ENCODE data around the gene FRY.
"Not testable (repeated sequence)": the region's sequence is repeated elsewhere in the genome, so short reads cannot be mapped to it uniquely, and the experiment has no call there.

FRY gene

DNA sequence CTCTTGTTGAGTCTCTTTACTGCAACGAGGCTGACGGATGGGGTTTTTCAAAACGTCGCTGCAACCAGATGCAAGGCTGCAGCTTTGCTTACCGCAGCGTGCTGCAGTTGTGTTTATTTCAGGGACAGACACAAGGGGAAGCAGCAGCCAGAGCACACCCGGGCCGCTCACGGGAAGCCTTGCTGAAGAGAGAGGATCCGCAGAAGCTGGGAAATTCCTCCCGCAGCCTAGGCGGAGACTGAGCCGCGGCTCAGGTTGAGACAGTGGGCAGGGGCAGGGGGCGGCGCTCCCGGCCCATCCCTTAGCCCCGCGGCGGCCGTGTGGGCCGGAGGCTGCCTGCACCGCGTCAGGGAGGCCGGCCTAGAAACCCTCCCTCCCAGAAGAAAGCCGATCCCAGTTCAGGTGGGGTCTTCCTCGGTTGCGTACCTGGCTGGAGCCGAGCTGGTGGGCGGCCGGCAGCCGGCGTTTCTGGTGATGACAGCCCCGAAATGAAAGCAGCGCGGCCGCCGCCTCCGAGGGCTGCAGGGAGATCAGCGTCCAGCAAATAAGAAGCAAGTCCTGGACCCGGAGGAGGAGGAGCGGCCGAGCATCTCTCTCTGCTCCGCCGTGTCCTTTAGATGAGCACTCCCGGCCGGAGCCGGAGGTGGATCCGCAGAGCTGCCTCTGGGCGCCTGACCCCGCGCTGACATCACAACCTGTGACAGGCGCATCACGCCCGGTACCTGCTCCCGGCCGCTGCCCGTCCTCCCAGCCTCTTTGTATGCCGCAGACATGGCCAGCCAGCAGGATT lies at the start of gene FRY:
TSS of gene FRY (plus strand) at position 750 of the 790 bp plus-strand sequence. CDS start at position 772, 22 bp downstream.
- DNase-seq (ENCODE audit: low read depth) = peak; percentile 11

DNA sequence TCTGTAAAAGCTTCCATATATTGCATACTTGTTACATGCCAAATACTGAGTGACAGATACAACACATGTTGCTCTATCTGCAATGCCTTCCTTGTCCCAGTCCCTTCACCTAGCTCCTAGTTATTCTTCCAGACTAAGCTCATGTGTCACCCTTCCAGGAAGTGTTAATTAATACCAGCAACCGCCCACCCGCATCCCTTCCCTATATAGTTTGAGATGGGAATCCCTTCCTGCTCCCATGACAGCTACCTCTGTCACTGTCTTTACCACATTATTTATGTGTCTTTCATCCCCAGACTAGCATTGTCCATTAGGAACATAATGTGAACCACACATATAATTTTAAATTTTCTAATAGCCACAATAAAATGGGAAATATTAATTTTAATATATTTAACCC lies 49.5 kb upstream of the FRY start:
- no peak for DNase-seq (ENCODE audit: low read depth)

DNA sequence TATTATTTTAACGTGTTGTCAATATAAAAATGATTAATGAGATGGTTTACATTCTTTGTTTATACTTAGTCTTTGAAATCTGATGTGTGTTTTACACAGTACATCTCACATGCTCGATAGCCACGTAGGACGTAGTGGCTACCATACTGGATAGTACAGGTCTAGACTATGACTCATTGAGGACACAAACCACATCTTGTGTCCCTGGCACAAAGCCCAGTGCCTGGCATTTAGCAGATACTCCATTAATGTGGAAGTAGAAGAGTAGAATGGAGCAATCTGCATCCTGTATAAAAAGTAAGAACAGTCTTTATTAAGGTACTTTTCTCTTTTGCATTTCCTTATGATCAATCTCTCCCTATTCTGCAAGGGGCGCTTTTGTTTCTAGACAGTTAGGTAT lies 49.0 kb upstream of the FRY start:
- DNase-seq (ENCODE audit: low read depth) = no peak

DNA sequence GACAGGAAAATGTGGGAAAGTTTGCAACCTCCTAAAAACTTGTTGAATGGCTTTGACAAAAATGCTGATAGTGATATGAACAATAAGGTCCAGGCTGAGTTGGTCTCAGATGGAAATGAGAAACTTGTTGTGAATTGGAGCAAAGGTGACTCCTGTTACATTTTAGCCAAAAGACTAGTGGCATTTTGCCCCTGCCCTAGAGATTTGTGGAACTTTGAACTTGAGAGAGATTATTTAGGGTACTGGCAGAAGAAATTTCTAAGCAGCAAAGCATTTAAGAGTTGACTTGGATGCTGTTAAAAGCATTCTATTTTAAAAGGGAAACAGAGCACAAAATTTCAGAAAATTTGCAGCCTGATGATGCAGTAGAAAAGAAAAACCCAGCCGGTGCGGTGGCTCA lies 47.9 kb upstream of the FRY start:
- DNase-seq (ENCODE audit: low read depth) = not testable (repeated sequence)

DNA sequence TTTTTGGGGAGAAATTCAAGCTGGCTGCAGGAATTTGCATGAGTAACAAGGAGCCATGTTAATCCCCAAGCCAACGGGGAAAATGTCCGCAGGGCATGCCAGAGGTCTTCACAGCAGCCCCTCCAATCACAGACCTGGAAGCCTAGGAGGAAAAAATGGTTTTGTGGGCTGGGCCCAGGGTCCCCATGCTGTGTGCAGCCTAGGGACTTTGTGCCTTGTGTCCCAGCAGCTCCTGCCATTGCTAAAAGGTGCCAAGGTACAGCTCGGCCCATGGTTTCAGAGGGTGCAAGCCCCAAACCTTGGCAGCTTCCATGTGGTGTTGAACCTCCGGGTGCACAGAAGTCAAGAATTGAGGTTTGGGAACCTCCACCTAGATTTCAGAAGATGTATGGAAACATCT lies 47.2 kb upstream of the FRY start:
- DNase-seq (ENCODE audit: low read depth) = not testable (repeated sequence)

DNA sequence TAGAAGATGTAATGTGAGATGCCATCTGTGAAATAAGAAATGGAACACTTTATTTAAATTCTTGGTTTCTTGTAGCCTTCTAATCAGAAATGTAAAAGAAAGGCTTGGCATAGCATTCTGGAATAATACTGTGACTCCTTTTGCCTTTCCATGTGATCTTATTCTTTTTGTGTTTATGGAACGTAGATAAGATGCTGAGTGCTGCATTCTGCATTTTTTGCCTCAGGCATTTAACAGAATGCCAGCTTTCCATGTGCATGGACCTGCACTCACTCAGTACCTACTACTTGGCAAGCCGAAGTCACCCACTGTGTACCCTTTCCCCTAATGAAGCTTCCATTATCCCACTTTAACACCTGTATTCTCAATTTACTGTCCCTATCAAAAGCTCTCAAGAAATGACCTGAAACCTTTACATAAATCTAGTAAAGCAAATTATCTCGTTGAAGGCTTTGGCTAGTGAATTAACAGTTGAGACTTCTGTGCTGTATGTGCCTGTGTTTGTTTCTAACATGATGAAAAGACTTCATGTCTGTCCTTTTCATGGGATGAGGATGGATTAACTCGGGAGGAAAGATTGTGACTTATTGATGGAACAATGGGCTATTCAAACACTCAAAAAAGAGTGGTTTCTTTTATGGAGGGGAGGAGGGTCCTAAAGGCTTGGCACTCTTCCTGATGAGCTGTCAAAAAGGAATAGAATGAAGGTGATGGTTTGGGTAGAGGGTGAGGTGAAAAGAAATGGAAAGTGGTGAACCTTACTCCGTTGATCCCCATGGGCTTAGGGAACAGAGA lies 44.7 kb upstream of the FRY start:
- DNase-seq (ENCODE audit: low read depth) = no peak

DNA sequence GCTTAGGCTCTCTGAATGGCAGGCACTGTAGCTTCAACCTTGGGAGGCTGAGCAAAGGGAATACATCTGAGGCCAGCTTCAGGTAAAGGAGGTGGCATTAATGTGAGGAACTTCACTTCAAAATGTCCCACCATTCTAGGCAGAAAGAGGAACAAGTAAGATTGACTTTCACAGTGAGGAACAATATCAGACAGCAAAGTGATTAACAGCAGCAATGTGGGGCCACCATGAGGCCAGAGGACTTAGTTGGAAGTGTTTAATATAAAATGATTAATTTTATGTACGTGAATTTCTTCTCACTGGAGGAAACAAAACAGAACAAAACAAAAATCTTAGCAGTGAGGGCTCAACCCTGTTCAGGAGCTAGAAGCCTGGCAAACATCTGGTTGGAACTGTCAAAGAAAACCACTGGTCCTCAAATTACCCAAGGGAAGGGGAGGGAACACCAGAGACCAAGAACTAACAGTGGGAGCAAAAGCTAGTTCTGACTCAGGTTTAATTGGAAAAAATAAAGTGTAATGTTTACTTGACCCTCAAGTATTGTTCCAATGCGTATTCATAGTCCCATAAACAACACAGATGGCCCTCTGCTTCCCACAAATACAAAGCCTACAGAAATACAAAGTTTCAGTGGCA lies 43.9 kb upstream of the FRY start:
- no peak for DNase-seq (ENCODE audit: low read depth)

DNA sequence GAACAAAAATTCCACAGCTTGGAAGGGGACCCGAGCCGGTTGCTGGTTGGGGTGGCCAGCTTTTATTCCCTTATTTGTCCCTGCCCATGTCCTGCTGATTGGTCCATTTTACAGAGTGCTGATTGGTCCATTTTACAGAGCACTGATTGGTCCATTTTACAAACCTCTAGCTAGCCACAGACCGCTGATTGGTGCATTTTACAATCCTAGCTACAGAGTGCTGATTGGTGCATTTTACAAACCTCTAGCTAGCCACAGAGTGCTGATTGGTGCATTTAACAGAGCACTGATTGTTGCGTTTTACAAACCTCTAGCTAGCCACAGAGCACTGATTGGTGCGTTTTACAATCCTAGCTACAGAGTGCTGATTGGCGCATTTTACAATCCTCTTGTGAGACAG lies 37.2 kb upstream of the FRY start:
- DNase-seq (ENCODE audit: low read depth) = not testable (repeated sequence)

DNA sequence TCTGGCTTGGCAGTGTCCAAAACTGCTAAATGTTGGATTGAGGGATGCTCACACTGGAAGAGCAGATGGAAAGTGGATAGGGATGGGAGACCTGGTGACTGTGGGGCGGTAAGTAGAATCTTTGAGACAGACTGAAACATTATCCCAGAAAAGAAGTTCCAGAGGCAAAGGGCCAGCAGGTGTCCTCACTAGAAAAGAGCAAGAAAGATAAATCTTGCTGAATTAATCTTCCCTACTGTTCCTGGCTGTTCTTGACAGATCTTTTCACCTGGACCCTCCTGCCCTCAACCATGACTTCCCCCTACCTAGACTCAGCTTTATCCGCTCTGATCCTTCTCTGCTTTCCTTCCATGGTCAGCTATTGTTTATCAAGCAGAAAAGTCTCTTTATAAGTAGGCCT lies 35.0 kb upstream of the FRY start:
- DNase-seq (ENCODE audit: low read depth) = no peak

DNA sequence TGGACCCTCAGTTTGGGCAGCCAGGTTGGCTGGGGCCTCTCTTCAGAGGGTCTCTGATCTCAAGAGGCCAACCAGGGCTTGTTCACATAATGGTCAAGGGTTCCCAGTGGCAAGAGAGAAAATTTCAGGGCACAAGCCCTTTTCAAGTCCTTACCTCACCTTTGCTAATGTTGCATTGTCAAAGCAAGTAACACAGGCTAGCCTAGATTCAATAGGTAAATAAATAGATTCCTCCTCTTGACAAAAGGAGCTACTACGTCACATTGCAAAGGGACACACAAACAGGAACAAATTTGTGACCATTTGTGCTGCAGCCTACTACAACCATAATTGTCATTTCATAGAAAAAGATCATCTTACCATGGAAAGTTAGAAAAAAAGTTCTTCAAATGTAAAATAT lies 33.9 kb upstream of the FRY start:
- DNase-seq (ENCODE audit: low read depth) = no peak

DNA sequence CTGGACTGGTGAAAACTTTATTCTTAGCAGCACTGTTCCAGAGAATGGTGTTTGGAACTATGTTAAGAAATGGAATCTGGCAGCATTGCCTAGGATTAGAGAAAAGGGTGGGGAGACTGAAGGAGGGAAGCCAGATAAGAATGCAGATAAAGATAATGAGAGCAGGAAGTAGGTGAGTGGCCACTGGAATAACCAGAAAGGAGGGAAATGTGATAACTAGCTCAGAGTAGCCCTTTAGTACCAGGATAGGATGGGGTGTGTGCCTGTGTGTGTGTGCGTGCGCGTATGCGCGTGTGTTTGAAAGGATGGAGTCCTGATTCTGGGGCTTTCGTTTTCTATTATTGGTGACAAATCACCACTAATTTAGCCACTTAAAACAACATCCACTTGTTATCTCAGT lies 33.4 kb upstream of the FRY start:
- no peak for DNase-seq (ENCODE audit: low read depth)

DNA sequence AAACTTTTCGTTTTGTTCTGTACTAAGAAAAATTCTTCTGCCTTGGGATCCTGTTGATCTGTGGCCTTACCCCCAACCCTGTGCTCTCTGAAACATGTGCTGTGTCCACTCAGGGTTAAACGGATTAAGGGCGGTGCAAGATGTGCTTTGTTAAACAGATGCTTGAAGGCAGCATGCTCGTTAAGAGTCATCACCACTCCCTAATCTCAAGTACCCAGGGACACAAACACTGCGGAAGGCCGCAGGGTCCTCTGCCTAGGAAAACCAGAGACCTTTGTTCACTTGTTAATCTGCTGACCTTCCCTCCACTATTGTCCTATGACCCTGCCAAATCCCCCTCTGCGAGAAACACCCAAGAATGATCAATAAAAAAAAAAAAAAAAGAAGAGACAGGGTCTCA lies 30.8 kb upstream of the FRY start:
- not testable (repeated sequence) for DNase-seq (ENCODE audit: low read depth)

DNA sequence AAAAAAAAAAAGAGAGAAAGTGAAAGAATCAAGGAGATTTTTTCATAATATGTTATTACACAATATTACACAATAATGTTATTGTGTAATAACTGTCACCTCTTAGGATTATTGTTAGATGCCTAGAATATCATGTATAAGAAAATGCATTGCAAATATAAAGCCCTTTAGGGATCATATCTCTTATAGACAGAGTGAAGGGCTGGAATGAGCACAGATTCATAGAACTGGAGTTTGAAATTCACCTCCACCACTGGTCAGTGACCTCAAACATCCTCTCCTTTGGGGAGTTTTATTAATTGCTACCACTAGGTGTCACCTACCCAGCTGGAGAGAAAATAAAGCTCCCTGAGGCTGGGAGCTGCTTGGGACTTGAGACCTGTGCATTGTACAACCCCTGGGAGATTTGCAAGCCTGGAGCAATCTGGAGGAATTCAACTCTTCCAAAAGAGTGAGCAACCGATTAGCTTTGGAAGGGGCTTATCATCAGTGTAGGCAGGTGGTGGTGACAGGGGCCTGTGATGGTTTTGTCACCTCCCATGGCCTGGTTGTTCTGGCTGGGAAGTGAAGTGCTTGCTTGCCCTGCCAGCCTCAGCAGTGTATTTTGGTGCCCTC lies 30.3 kb upstream of the FRY start:
- no peak for DNase-seq (ENCODE audit: low read depth)

DNA sequence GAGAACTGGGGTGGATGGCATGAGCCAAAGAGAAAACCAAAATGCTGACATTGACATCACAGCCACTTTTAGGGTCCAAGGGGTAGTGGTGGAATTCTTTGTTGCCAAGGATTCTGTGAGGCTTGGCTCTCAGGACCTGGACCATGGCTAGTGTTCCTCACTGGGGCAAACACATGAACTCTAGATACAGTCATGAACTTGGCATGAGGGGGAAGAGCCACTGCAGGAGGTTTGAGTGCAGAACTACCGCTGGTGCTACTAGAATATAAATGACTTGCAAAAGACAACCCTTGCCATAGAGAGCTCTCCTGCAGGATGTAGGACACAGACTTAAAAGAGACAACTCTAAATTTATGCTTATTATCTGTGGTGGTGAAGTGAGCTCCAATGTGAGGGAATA lies 29.8 kb upstream of the FRY start:
- DNase-seq (ENCODE audit: low read depth) = no peak

DNA sequence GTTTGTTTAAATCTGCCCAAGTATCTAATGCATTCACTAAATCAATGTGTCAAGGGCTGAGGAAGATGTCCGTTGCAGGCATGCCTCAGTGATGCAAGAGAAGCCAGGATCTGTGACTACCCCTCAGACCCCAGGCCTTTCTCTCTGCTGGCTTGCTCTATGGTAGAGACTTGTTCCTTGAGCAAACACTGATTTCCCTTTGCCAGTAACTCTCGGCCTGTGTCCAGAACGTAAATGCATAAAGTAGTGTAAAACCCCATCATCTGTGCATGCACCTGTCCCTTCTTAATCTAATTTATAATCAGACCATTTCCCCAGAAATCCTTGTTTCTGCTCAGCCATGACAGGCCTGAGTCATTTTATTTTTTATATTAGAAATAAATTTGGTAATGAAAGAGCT lies 28.7 kb upstream of the FRY start:
- no peak for DNase-seq (ENCODE audit: low read depth)

DNA sequence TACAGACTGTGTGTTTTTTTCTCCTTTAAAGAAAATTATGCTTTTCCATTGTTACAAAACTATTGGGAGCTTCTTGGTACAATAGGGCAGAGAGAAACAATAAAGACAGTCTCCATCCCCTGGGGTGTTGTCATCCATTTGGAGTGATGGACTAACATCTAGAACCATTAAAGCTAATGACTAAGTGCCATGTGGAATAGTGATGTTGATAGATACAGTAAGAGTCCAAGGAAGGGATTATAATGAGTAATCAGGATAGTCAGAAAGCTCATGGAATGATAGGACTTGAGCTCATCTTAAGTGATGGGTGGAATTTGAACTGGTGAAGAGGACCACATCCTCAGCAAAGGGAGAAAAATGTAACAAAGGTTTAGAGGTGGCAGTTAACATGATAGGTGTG lies 24.1 kb upstream of the FRY start:
- no peak for DNase-seq (ENCODE audit: low read depth)

DNA sequence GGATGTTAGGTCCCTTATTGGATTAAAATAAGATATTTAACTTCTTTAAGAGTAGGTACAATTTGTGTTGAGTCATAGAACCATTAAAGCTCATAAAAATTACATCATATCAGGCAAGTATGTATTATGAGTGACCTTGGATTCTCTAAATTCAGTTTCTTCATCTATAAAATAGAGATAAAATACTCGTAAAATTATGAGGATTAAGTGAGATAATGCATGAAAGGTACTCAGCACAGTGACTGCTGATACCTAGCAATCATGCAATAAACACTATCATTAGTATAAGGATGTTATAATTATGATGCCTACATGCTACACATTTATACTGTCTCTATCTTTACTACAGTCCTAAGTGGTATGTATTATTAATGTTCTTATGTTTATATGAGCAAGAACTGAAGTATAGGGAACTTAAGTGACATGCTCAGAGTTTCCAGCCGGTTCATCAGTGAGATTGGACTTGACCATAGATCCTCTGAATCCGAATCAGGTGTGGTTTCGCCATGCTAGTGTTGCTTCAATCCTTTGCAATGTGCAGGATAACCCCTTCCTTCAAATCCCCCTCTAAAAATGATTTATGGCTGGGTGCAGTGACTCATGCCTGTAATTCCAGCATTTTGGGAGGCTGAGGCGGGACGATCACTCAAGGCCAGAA lies 22.9 kb upstream of the FRY start:
- no peak for DNase-seq (ENCODE audit: low read depth)

DNA sequence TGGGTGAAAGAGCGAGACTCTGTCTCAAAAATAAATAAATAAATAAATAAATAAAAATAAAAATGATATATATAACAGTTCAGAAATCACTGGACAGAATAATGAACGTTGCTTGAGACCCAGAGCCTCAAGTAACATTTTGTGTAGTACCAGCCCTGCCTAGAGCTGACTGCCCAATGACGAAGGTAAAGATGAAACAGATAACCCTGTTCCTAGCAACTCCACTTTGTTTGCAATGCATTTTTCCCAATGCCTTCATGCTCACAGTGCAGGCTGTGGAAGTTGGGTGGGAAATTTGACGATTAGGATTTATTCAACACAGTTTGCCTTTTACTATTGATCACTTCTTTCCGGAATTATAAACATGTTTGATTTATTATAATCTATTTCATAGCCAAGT lies 22.2 kb upstream of the FRY start:
- no peak for DNase-seq (ENCODE audit: low read depth)

DNA sequence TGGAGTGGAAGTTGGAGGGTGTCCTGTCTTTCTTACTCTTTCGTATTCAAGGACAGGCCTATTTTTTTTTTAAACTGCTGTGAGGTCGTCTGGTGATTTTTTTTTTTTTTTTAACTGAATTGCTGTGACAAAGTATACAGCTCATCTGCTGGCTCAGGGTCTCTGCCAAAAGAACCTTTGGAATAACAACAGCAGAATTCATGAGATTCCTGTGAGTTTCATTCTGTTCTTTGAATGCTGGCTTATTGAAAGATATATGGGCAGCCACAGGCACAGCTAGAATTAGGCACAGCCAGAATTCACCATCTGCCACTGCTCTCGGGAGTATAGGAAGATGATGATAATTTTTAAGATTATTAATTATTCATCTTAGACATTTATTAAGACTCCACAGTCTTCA lies 21.4 kb upstream of the FRY start:
- DNase-seq (ENCODE audit: low read depth) = no peak

DNA sequence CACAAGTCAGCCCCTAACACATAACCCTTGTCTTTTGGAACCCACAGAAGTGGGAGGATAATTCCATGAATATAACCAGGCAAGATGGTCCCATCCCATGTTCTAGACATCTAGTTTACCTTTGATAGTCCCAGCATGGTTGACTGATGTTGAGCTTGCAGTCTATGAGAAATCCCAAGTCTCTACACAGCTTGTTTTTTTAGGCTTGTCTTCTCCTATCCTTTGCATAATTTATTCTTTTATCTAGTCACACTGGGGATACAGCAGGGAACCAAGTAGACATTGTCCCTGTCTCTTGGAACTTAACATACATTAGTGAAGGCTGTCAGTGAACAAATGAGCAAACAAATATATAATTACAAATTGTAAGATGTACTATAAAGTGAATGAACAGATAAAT lies 19.6 kb upstream of the FRY start:
- no peak for DNase-seq (ENCODE audit: low read depth)

DNA sequence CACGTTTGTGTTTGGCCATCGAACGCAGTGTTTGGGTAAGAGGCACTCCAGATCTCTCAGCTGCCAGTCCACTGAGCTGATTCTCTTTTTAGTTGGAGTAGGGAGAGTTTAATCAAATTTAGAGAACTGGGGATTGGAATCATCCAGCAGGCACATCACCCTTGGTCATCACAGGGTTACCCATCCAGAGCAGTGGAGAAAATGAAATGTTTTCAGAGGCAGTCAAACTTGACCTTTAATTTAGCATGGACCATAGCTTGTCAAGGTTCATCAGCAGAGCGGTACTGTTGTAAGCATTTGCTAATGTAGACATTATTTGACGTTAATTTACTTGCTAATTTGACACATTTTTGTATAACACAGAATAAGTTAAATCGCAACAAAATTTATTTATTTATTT lies 18.4 kb upstream of the FRY start:
- DNase-seq (ENCODE audit: low read depth) = no peak

DNA sequence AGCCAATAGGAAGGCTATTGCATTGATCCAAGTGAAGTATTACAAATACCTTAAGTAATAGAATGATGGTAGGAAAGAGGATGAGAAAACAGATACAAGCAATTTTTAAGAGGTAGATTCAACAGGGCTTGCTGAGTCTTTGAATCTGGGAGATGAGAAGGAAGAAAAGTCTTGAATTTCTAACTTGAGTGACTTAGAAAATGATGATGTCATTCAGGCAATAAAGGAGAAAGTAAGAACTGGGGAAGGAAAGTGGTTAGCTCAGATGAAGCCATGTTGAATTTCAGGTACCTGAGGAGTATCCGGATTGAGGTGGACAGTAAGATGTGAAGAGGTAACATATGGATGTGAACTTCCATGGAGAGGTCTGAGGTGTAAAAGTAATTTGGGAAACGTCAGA lies 15.5 kb upstream of the FRY start:
- DNase-seq (ENCODE audit: low read depth) = no peak
